Ammon's horn (tissue), 1 donor: ENCODE results near the gene NKX2-2.
A peak's percentile ranks its signal among the peaks of the same experiment; 100 is the strongest.

Experiments
- DNase-seq: peaks from one replicate; pipeline ENCODE4 v3.0.0-alpha.2; 2016; ENCODE audit warnings: low spot score

NKX2-2 gene

DNA sequence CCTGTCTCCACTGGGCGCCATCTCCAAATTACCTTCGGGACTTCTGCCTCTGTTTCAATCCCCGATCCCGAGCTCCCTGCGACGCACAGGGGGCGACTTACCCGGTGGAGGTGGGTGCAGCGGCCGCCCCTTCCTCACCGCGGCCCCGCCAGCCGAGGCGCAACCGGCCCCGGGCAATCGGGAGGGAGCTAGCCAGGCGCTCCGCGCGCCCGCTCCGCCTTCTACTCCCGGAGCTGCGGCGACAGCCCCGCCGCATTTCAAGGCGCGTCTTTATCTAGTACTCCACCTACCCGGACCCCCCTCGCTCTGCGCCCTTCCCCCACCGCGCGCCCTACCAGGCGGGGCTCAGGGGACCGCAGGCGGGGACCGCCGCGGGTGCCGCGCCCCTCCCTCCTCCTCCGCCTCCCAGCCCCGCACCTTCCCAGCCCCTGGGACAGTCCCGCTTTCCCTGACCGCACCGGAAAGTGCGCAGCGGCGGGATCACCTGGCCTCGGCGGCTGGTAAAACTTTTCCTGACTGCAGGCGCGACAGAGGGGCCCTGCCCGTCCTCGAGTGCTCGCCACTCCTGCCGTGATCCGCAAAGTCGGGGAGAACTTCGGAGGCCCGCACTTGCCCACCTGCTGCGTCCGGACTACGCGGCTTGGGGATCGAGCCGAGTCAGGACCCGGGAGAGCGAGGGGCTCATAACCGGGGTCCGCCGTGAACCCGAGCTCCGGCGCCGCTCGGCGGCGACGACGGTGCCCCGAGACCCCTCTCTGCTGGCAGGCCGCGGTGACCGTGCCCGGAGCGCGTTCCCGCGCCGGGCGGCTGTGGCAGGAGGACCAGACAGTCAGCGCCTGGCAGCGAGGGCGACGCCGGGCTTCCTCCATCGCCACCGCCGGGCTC, 8.0 kb upstream of the NKX2-2 start:
- DNase-seq = no peak

DNA sequence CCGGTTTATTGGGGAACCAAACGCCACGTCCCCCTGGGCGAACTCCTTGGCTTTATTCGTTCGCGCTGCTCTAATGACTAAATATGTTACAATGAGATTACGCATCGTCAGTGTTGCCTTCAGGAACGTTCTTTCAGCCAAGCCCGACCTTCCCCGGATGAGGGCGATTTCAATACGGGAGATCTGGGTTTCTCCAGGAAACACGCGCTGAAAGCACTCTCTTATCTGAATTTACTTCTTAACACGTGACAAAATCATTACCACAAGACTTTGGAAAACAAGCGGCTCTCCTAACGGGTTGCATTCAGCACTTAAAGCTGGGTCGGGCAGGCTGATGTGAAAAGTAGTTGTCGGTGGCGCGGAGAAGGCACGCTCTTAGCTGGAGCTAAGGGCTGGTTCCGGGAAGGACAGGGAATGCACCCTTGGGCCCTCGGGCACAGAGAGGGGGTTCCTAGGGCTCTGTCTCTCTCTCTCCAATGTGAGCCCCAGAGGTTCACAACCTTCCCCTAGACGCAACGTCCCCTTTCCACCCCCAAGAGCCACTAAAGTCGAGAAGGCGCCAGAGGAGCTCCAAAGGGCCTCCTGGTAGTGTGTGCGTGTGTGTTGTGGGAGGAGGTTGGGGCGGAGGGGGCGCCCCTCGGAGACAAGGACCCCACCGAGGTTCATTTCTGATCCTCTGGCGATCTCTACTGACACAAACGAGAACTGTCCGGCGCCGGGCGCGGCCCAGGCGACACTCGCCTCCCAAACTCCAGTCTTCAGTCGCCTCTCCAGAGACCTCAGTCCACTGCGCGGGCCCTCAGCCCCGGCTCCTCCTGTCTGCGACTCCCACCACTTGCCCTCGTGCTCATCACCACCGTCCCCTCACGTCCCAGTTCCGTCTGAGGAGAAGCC, 7.1 kb upstream of the NKX2-2 start:
- DNase-seq = peak; percentile 69

DNA sequence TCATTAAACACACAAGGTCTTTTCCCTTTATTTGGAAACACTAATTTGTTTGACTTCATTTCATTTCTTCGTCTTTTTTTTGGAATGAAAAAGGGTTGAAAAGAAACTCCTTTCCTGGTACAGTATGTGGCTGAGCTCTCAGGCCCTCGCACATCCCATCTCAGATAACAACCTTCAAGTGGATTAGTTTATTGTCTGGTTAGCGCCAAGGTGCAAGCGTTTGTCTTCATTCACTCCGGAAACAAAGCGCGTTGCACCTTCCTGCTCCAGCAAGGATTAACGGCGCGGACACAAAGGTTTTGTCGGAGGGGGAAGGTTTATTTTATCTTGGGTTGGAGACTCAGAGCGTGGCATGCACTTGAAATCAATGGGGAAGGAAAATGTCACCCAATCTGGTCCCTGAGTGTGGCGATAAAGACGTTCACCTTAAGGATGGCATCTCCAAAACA, 5.3 kb upstream of the NKX2-2 start:
- no peak for DNase-seq

DNA sequence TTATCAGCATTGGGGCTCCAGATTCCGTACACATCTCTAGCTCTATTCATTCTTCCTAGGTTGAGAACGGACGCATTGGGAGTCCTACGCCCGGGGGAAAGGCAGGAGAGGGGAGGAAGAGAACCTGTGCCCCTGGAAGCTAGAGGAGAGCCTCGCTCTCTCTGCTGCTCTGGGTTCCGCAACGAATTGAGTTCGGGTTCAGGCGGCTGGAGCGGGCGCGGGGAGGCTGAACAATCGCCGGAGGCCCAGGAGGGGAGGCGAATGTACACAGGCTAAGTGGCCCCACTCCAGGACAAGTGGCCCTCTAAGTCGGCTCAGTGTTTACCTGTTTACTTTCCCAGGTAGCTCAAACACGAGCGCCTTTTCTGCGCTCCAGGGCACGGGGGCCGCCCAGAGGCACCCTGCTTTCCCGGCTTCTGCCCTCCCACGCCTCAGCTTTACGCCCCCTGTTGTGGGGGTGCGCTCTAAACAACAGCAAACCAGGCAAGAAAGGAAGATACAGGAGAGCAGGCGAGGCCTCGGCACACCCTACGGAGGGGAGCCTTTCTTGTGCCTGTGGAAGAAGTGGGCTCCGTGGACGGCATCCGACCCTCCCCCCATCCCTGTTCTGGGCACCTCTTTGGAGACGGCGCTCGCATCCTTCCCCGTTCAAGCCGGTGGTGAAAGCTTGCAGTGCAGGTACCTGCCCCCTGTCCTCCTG, 4.6 kb upstream of the NKX2-2 start:
- DNase-seq = no peak

DNA sequence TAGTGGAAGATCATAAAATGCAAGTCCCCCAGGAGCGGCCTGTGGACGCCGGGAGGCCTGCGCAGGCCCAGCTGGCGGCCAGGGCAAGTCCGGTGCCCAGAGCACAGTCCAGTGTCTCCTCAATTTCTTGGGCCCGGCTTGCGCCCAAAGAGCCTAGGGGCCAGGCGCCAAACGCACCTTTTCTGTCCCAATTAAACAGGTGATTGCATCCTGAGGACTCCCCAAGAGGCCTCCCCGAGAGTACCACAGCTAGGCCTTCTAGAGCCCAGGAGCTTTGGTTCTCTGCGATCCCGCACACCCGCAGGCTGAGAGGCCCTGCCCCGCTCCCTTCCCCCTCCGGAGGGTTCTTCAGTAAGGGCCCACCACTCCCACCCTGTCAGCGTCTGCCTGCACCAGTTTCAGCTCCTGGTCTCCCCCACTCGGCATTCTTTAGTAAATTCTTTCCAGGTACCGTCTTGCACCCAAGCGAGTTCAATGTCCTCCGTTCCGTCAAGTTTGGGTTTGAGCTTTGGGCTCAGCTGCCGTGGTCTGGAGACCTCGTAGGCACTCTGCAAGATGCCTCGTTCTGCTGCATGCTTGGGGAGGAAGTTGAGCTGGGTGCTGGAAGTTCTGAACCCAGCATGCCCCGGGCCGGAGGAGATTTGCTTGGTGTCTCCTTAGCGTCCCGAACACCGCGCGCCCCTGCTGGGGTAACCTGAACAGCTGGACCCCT, 3.9 kb upstream of the NKX2-2 start:
- DNase-seq = no peak

DNA sequence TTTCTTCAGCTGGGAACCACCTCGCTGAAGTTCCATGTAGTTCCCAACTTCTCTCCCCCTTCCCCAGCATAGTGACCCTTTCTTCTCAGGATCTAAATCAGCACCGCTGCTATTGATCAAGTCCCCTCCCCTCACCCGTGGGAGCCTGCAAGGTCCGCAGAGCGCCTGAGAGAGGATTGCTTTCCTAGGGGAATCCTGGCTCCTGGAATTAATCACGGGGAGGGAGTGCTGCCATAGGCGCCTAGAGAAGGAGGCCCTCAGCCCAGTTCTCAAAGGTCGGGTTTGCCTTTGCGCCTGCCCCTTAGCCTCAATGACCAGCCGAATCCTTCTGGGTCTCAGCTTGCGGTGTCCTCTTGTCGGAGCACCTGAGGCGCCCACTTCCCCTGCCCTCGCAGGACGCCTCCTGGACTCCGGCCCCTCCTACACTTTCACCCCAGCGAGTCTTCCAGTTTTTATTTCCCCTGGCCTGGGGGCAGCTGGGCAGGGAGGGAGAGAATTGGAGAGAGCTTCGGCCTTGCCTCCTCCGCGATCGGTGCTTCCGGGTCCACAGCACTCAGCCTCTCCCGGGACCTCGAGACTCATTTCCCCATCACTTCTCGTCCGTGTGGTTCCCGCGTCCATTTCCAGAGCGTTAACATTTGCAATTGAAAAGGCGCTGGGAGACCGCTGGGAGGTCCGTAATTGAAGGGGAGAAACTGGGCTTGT, 3.1 kb upstream of the NKX2-2 start:
- no peak for DNase-seq

DNA sequence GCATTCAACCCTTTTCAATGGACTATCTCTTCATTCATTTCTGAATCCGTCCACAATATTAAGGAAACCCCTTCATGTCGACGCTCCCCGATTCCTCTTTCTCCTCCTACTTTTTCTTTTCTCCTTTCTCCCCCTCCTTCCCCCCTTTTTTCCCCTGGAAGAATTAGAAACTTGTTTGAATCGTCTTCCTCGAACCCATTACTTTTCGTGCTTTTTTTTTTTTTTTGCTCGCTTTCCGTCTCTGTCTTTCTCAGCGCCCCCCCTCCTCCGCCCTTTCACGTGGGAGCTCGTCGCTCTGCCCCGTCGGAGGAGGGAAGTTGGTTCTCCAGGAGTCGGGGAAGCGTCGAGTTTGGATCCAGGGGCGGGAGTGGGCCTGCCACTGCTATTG, 2.3 kb upstream of the NKX2-2 start:
- DNase-seq = no peak

DNA sequence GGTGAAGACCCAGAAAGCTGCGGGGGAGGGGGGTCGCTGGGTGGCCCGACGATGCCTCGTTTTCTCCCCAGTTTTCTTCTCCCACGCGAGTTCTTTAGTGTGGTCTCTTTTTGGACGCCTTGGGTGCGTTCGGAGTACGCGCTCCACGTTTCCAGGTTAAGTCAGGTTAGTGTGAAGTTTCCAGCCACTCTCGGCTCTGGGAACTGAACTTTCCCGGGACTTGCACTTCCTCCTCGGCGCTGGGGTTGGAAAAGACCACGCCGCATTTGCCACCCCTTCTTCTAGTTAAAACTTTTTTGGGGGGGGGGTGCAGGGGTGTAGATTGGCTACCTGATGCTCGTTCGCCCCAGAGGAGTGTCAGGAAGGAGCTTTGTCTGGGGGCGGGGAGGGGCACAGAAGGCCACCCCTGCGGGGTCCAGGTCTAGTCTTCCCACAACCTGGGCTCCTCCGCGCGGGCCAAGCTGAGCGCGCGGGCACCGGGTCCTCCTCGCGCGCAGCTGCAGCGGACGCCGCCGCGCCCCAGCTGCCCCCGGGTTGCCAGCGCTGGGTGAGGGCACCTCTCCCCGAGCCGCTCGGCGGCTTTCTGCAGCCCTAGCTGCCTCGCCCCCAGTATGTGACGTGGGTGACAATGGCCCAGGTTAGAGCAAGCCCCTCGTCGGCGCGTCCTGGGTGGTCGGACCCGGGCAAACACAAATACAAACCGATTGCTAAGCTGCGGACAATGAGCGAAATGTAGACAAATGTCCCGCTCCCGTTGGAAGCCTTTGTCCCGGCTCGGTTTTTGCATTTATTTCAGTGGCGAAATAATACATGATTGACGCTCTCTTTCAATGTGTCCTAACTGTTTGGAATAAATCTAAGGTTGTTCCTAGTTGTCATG, 1.7 kb upstream of the NKX2-2 start:
- no peak for DNase-seq

DNA sequence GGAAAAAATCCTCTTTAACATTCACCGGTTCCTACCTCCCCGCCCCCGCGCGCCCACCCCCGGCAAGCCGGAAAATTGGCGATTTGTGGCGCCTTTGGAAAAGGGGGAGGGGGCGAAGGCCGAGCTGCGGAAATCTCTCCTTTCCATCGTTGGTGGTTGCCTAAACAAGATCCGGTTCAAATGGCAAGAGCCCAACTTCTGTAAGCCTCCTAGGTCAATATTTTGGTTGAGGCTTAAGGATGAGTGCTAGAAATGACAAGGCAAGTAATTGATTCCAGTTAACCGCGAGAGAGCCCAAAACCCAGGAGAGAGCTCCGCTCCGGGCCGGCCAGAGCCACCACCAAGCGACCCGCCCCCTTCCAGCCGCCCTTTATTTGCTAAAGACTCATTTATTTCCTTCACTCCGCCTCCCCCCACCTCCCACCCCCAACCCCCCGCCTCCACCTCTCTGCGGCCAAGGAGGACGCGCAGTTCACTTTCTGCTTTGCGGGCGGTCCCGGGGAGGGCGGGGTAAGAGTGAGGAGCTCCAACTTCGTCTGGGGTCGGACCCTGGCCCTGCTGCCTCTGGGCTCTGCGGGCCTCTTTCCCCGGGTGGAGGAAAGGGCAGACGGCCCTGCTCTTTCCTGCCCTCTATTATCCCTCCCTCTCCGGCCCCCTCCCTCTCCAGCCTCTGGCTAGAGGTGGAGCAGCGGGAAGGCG, 838 bp upstream of the NKX2-2 start:
- DNase-seq = no peak

DNA sequence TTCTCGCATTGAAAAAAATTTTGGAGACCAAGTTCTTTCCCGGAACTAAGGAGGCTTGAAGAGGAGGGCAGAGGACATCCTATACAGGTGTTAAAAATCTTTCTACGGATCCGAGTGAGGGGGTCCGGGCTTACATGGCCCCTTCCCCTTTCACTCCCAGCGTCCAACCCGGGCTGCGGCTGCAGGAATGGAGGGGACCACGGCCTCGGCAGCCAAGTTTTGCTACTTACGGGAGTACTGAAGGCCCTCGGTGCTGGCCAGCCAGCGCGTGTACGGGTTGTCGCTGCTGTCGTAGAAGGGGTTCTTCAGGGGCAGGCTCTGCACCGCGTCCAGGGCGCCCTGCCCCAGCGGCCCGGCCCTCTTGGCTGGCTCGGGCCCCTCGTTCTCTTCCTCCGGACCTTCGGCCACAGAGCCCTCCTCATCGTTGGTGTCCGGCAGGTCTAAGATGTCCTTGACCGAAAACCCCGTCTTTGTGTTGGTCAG, 642 bp downstream of the NKX2-2 start:
- DNase-seq = peak; percentile 33

DNA sequence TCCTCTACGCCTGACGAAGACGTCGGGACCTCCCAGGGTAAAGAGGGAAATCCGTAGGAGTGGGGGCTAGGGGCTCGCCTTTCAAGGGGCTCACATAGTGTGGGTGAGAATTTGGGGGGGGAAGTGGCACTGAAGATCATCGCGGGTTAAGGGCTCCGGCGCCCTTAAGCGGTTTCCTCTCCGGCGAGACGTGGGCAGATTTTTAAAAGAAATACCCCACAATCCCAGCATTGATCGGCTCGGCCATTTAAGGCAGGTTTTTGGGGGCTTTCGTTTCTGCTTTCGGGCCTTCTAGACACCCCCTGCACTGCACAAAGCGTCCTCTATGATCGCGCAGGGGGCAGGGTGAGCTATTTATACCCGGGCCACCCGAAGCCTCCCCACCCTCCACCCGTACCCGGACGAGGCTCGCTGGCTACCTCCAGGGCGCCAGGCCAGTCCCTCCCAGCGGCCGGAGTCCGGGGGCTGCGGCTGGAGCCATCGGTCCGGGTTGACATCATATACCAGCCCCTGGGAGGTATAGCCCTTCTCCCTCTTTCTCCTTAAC, 1.2 kb downstream of the NKX2-2 start:
- peak; percentile 50 for DNase-seq

DNA sequence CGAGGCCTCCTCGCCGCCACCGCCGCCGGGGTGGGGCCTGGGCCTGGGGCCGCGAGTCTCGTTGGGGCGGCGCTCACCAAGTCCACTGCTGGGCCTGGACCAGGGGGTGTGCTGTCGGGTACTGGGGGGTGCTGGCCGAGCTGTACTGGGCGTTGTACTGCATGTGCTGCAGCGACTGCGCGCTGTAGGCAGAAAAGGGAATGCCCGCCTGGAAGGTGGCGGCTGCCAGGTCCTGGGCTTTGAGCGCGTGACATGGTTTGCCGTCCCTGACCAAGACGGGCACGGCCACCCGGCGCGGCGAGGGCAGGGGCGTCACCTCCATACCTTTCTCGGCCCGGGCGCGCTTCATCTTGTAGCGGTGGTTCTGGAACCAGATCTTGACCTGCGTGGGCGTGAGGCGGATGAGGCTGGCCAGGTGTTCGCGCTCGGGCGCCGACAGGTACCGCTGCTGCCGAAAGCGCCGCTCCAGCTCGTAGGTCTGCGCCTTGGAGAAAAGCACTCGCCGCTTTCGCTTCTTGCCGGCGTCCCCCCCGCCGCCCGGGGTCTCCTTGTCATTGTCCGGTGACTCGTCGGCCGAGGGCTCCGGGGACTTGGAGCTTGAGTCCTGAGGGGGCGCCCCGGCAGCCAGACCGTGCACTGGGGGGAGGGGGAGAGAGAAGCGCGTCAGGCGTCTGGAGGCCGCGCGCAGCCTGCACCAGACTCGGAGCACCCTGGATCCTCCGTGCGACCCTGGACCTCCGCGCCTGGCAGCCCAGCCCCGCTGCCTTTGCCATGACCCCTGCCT, 1.8 kb downstream of the NKX2-2 start:
- DNase-seq = peak; percentile 35

DNA sequence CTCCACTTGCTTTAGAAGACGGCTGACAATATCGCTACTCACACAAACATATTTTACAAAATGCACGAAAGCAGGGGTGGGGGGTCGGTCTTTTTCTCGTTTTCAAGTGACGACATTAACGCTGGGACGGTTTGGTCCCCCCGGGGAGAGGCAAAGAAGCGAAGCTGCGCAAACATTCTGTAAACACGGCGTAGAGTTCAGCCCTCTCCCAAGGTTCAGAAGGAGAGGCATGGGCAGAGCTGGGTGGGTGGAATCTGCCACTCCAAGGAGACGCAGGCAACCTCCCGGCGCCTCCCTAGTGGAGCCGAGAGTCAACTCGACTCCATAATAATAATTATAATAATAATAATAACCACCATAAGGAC, 2.4 kb downstream of the NKX2-2 start:
- no peak for DNase-seq

DNA sequence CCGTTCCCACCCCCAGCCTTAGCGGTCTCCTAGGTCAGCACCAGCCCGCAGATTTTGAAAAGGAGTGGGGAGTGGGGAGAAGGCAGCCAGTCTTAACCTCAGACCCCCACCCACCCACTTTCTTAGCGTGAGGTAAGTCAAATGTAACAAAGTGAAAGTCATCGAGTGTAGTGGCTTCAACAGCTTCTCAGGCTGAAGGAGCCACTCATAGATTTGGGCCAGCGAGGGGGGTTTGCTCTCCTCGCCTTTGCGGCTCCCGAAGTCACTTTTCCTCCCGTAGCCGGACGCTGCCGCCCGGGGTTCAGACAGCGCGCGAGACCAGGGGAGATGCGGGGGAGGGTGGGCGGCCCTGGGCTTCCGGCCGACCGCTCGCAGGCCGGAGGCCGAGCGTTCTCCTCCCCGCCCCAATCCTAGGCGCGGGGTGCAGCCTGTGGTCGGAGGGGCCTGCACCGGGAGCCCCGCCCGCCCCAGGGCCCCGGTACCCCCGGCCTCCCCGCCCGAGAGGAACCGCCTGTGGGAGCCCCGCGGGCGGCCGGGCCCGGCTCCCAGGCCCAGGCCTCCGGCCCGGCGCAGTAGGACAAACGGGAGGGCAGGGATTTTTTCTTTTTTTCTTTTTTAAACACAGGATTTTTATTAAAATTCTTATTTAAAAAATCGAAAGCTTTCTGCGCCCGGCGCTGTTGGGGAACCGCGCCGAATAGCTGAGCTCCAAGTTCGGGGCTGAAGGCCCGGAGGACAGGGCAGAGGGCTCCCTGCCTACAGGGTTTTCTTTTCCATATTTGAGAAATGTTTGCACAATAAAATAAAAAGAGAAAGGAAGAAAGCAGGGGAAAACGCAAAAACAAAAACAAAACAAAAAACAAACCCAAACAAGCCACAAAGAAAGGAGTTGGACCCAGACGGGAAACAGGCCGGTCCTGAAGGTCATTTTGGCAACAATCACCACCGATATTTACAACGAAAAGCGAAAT, 3.2 kb downstream of the NKX2-2 start:
- no peak for DNase-seq

DNA sequence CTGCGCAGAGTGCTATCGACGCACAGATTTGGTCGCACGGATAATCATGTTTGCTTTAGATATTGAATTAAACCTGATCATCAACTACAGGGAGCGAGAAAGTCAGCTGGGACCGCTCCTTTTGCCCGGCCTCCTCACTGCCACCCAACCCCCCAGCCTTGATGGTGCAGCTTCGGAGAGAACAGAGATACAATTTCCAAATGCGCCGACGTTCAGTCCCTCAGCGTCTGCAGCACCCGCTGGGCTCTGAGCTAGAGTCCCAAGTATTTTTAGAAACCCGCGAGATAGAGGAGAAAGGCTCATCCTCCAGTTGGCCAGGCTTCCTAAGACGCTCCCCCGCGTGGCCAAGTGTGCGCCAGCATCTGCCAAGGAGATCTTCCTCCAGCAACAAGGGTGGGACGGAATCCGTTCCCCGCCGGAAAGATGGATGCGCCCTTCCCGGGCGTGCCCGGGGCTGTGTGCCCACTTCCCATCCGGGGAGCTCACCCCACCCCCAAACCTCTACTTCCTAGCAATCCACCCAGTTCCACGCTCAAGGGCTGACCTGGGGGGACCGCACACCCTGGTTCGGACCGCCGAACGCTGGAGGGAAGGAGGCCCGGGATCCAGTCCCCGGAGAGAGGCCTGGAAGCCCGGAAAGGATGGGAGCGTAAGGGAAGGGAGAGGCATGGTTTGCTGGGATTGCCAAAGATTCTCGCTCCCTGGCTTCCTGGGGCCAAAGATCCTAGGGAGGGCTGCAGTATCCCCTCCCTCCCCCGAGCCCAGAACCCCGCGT, 4.1 kb downstream of the NKX2-2 start:
- DNase-seq = peak; percentile 59

DNA sequence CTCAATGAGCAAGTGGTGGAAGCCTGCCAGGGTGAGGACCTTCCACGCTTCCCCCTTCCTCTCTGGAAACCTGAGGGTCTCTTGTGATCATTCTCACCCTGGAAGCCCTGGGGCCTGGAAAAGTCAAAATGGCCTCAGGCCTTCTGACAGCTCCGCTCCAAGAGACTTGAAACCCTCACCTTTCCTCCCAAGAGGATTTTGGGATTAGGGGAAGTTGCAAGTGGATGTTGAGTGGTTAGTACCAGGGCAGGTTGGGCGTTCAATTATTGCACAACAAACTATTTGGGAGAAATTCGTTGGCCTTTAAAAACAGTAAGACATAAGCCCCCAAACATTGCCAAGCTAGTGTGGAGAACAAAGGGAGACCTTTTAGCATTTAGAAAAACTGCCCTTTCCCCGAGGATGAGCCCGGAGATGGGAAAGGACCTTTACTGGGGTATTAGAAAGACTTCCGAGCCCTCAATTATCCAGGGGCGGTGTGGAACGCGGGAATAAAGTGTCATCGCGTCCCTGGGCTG, 4.7 kb downstream of the NKX2-2 start:
- DNase-seq = no peak
